Subcutaneous adipose tissue (tissue), 4 donors: ENCODE results near the gene TMEM132A. TPM values are rescaled to one million over a fixed set of nuclear protein-coding genes. Genes with fewer than 3 reads are reported as not detected.

Source experiments
- CTCF ChIP-seq: fragments of 450-650 bp; IDR thresholded peaks from one replicate; pipeline ENCODE4 v1.5.1; 2016; ENCODE audit warnings: low read depth, mild to moderate bottlenecking, control low read depth, antibody characterized with exemption, moderate library complexity
- total RNA-seq, 4 donors: library from RNA; depleted of rRNA; stranded (reverse); fragments of >200 nt; gene quantifications; one replicate each; pipeline ENCODE4 v1.1.0, GENCODE V29; 2016

TMEM132A gene
- total RNA-seq, 4 donors from 2014 or later = 0.51 to 3.0 (median 1.3) TPM

GRCh38 chr11:60974726-60975125 is 50.5 kb downstream of the TMEM132A start:
- TF ChIP-seq CTCF = no peak

GRCh38 chr11:60977224-60977623 is 53.0 kb downstream of the TMEM132A start:
- TF ChIP-seq CTCF = no peak

- no peak for TF ChIP-seq CTCF
Measured at GRCh38 chr11:60977836-60978235, 53.6 kb downstream of the TMEM132A start.

GRCh38 chr11:60978546-60979380 is 54.5 kb downstream of the TMEM132A start:
- TF ChIP-seq CTCF = no peak

- TF ChIP-seq CTCF = no peak
Measured at GRCh38 chr11:60981515-60981914, 57.3 kb downstream of the TMEM132A start.

- TF ChIP-seq CTCF = no peak
Measured at GRCh38 chr11:60982184-60982583, 57.9 kb downstream of the TMEM132A start.

GRCh38 chr11:60984149-60984548 is 59.9 kb downstream of the TMEM132A start:
- TF ChIP-seq CTCF = no peak
